Astrocyte (in vitro differentiated cells and primary cell): Measurements from ENCODE around the gene TRERF1. TPM values are rescaled to one million over a fixed set of nuclear protein-coding genes. Genes with fewer than 3 reads are reported as not detected.

ENCODE experiments used
- DNase-seq: peaks from one replicate; pipeline ENCODE4 v3.0.0-alpha.2; 2010; ENCODE audit warnings: low read depth
- FAIRE-seq: peaks from 2 replicates; lab custom pipeline; 2011; peaks lifted over from hg19 to GRCh38; lab: Jason Lieb, UNC
- H2AFZ ChIP-seq: 2 replicates; pipeline ENCODE4 v1.6.0; 2012; ENCODE audit warnings: low read depth, low read length, inconsistent platforms
- H3K27ac ChIP-seq: 2 replicates; pipeline ENCODE4 v1.5.1; 2011; ENCODE audit warnings: low read depth, low read length, inconsistent platforms
- H3K27me3 ChIP-seq: 2 replicates; pipeline ENCODE4 v1.6.0; 2011; ENCODE audit warnings: low read length, inconsistent platforms; ENCODE audit not compliant: insufficient read depth
- H3K36me3 ChIP-seq: 2 replicates; pipeline ENCODE4 v1.5.1; 2011; ENCODE audit warnings: low read length, inconsistent platforms; ENCODE audit not compliant: insufficient read depth
- H3K4me1 ChIP-seq: 2 replicates; pipeline ENCODE4 v1.5.1; 2011; ENCODE audit warnings: low read length, inconsistent platforms; ENCODE audit not compliant: insufficient read depth
- H3K4me2 ChIP-seq: 2 replicates; pipeline ENCODE4 v1.6.0; 2012; ENCODE audit warnings: low read length, inconsistent platforms
- H3K4me3 ChIP-seq: 2 replicates; pipeline ENCODE4 v1.5.1; 2011; ENCODE audit warnings: low read depth, mild to moderate bottlenecking, low read length, inconsistent platforms; ENCODE audit not compliant: insufficient read depth
- H3K79me2 ChIP-seq: 2 replicates; pipeline ENCODE4 v1.6.0; 2012; ENCODE audit warnings: mild to moderate bottlenecking, low read length, inconsistent platforms; ENCODE audit not compliant: insufficient read depth
- H3K9ac ChIP-seq: 2 replicates; pipeline ENCODE4 v1.6.0; 2012; ENCODE audit warnings: mild to moderate bottlenecking, low read length, inconsistent platforms
- H3K9me3 ChIP-seq: 2 replicates; pipeline ENCODE4 v1.5.1; 2012; ENCODE audit warnings: low read depth, mild to moderate bottlenecking, low read length, inconsistent platforms; ENCODE audit not compliant: insufficient read depth
- H4K20me1 ChIP-seq: 2 replicates; pipeline ENCODE4 v1.6.0; 2012; ENCODE audit warnings: low read length, inconsistent platforms; ENCODE audit not compliant: insufficient read depth
- H3K27ac Mint-ChIP-seq: one replicate; pipeline ENCODE4 v1.8.0; 2021; ENCODE audit warnings: mild to moderate bottlenecking, mixed read lengths; ENCODE audit not compliant: unreplicated experiment
- H3K27me3 Mint-ChIP-seq: one replicate; pipeline ENCODE4 v1.8.0; 2021; ENCODE audit warnings: low read depth, mixed read lengths; ENCODE audit not compliant: unreplicated experiment
- H3K36me3 Mint-ChIP-seq: one replicate; pipeline ENCODE4 v1.8.0; 2021; ENCODE audit warnings: low read depth, mixed read lengths; ENCODE audit not compliant: unreplicated experiment
- H3K4me1 Mint-ChIP-seq: one replicate; pipeline ENCODE4 v1.8.0; 2021; ENCODE audit warnings: low read depth, mixed read lengths; ENCODE audit not compliant: unreplicated experiment
- H3K4me3 Mint-ChIP-seq: one replicate; pipeline ENCODE4 v1.8.0; 2021; ENCODE audit warnings: mild to moderate bottlenecking, moderate library complexity, mixed read lengths; ENCODE audit not compliant: unreplicated experiment
- H3K9me3 Mint-ChIP-seq: one replicate; pipeline ENCODE4 v1.8.0; 2021; ENCODE audit warnings: mild to moderate bottlenecking, mixed read lengths; ENCODE audit not compliant: unreplicated experiment
- EZH2 ChIP-seq: IDR thresholded peaks from 2 replicates; pipeline ENCODE4 v1.6.1; 2012; ENCODE audit warnings: mild to moderate bottlenecking, low read length, inconsistent platforms; ENCODE audit not compliant: insufficient read depth
- total RNA-seq: library from RNA; stranded (reverse); gene quantifications from 2 replicates; pipeline ENCODE4 v1.2.1, GENCODE V29; 2021
- TF ChIP-seq, protein P1 (sequence below): IDR thresholded peaks from 2 replicates; pipeline ENCODE4 v1.5.1; 2011; ENCODE audit warnings: low read depth, mild to moderate bottlenecking, inconsistent platforms, low read length, moderate library complexity; ENCODE audit not compliant: insufficient read depth

Gene TRERF1
- total RNA-seq, 1 donor from 2014 or later = 8.6 TPM

DNA sequence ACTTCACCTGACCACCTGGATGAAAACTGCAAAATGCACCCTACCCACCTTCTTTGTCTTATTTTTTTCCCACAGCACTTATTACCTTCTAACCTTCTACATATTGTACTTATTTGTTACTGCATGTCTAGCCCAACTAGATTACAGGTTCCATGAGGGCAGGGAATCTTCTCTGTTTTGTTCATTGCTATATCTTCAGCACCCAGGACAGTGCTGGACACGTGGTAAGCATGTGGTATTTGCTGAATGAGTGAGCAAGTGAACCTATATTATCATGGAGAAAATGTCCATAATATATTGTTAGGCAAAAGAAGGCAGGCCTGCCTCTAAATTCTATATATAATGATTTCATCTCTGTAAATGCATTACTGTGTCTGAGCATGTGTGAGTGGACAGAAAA lies 107.0 kb downstream of the TRERF1 start:
- H4K20me1 ChIP-seq = no peaks in the 10 kb centered on the region
- no peaks in the 10 kb centered on the region for H3K36me3 ChIP-seq
- no peaks in the 10 kb centered on the region for H3K79me2 ChIP-seq
- no peaks in the 10 kb centered on the region for H3K9me3 ChIP-seq
- TF ChIP-seq, protein P1, sequence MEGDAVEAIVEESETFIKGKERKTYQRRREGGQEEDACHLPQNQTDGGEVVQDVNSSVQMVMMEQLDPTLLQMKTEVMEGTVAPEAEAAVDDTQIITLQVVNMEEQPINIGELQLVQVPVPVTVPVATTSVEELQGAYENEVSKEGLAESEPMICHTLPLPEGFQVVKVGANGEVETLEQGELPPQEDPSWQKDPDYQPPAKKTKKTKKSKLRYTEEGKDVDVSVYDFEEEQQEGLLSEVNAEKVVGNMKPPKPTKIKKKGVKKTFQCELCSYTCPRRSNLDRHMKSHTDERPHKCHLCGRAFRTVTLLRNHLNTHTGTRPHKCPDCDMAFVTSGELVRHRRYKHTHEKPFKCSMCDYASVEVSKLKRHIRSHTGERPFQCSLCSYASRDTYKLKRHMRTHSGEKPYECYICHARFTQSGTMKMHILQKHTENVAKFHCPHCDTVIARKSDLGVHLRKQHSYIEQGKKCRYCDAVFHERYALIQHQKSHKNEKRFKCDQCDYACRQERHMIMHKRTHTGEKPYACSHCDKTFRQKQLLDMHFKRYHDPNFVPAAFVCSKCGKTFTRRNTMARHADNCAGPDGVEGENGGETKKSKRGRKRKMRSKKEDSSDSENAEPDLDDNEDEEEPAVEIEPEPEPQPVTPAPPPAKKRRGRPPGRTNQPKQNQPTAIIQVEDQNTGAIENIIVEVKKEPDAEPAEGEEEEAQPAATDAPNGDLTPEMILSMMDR = no peak
- TF ChIP-seq EZH2 = no peak
- no peak overlapping the region for H2AFZ ChIP-seq
- no peak for FAIRE-seq
- H3K27me3 ChIP-seq = no peaks in the 10 kb centered on the region
- Mint-ChIP-seq H3K4me3 (no peak overlapping the region), H3K27ac (no peak overlapping the region), H3K27me3 (no peaks in the 10 kb centered on the region), H3K9me3 (peaks cover 3% of the 10 kb centered on the region), H3K36me3 (peaks cover 16% of the 10 kb centered on the region), H3K4me1 (peaks cover 6% of the 10 kb centered on the region)
- H3K4me3 ChIP-seq = no peak overlapping the region
- H3K4me1 ChIP-seq = peaks cover 5% of the 10 kb centered on the region
- no peak overlapping the region for H3K9ac ChIP-seq
- H3K4me2 ChIP-seq = no peak overlapping the region
- DNase-seq = no peak
- no peak overlapping the region for H3K27ac ChIP-seq

DNA sequence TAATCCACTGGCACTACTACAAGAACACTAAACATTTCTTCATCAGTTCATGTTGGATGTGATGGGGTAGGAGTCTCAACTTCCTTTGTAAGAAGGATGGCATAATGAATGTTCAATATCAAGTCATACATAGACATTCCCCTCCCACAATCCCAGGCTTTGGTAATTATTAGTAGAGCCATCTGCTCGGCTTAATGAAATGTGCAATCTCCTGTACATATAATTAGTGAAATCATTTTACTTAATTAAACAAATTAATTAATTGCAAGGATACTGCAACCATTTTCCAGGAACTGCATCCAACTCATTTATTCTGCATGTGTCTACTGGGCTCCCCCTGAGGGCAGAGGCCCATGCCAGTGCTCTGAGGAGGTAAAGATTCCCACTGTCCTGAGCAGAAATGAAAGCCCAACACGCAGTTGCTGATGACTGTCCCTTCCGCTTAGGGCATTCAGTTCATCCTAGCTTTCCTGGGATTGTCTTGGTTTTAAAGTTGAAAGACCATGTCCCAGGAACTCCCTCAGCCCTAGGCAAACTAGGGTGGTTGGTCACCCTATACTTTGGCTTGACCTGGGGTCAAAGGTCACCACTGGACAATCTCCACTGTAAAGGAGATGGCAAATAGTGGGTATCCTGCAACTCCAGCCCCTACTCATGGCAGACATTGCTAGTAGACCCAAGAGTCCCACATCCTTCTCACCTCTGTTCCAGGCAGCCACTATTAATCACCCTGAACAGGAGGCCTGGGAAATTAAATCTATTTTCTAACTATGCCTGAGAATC lies 109.8 kb downstream of the TRERF1 start:
- Mint-ChIP-seq H3K9me3 (no peaks in the 10 kb centered on the region), H3K36me3 (peaks cover 10% of the 10 kb centered on the region), H3K4me1 (peaks cover 23% of the 10 kb centered on the region), H3K27me3 (no peaks in the 10 kb centered on the region), H3K27ac (no peak overlapping the region), H3K4me3 (no peak overlapping the region)
- Histone ChIP-seq H3K4me1 (peaks cover 27% of the 10 kb centered on the region), H3K4me2 (no peak overlapping the region), H4K20me1 (no peaks in the 10 kb centered on the region), H3K36me3 (no peaks in the 10 kb centered on the region), H3K27ac (no peak overlapping the region), H3K9ac (no peak overlapping the region), H3K27me3 (no peaks in the 10 kb centered on the region), H3K9me3 (no peaks in the 10 kb centered on the region), H2AFZ (no peak overlapping the region), H3K79me2 (peaks cover 12% of the 10 kb centered on the region), H3K4me3 (no peak overlapping the region)
- DNase-seq = no peak
- TF ChIP-seq EZH2 = no peak
- TF ChIP-seq, protein P1 = no peak
- FAIRE-seq = no peak

DNA sequence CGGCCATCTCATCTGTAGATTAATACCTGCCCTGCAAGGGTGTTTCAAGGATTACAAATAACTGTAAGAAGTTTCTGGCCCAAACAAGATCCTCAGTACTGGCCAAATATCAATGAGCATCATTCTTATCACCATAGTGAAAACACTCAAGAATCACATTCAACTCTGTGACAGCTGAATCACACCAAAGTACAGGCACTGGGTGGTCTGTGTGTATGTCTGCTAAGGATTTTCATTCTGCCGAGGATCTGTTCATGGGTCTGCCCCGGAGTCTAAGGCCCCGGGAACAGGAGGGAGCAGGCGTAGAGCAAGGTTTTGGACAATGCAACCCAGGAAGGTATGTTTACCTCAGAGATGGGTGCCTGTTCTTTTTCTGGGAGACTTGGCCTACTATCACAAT lies 110.5 kb downstream of the TRERF1 start:
- H3K27ac ChIP-seq = no peak overlapping the region
- Mint-ChIP-seq H3K27me3 (no peaks in the 10 kb centered on the region), H3K27ac (no peak overlapping the region), H3K4me3 (no peak overlapping the region), H3K9me3 (no peaks in the 10 kb centered on the region), H3K36me3 (peaks cover 12% of the 10 kb centered on the region), H3K4me1 (peaks cover 23% of the 10 kb centered on the region)
- H3K9me3 ChIP-seq = no peaks in the 10 kb centered on the region
- TF ChIP-seq, protein P1 = no peak
- TF ChIP-seq EZH2 = no peak
- H3K4me2 ChIP-seq = no peak overlapping the region
- H3K36me3 ChIP-seq = no peaks in the 10 kb centered on the region
- no peaks in the 10 kb centered on the region for H4K20me1 ChIP-seq
- H3K4me3 ChIP-seq = no peak overlapping the region
- no peak overlapping the region for H2AFZ ChIP-seq
- FAIRE-seq = no peak
- H3K9ac ChIP-seq = no peak overlapping the region
- H3K79me2 ChIP-seq = peaks cover 13% of the 10 kb centered on the region
- H3K4me1 ChIP-seq = peaks cover 27% of the 10 kb centered on the region
- DNase-seq = no peak
- no peaks in the 10 kb centered on the region for H3K27me3 ChIP-seq
